ENCODE measurements around the gene MFSD11.
"Not testable (repeated sequence)": the region's sequence is repeated elsewhere in the genome, so short reads cannot be mapped to it uniquely, and the experiment has no call there.

Gene MFSD11

DNA sequence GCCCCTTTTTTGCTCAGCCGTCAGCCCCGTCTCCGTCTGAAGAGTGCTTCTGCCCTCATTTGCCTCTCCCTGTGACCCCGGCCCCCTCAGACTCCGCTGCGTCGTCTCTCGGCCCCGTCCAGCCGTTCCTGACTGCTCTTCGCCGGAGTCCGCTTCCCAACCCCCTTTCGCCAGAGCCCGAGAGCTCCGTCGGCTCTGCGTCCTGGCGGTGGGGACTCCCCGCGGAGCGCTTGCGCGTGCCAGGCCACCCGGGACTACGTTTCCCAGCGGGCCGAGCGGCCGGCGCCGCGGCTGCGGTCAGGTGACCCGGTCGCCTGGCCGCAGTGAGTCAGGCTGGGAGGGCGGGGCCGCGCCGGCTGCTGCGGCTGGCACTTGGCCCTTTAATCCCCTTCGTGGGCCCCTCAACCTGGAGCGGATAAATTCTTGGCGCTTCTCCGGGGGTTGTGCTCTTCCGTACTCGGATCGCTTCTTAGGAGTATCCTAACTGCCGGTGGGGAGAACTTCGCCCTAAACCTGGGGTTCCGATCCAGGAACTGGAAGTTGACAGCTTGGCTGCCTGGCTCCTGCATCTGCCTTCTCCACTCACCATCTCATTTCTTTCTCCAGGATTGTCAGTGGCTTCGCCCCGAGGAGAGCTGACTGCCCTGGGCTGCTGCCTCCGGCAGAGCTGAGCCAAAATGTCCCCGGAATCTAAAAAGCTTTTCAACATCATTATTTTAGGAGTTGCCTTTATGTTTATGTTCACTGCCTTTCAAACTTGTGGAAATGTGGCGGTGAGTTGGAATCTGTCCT is at the start of gene MFSD11:
TSS of gene MFSD11 (plus strand) at position 444 of the 792 bp plus-strand sequence. CDS start at position 678, 234 bp downstream.
- DNase-seq, result peak; percentile 93

- no peak for DNase-seq
These were observed 49.7 kb upstream of the MFSD11 start for GRCh38 chr17:76688165-76688622.

DNA sequence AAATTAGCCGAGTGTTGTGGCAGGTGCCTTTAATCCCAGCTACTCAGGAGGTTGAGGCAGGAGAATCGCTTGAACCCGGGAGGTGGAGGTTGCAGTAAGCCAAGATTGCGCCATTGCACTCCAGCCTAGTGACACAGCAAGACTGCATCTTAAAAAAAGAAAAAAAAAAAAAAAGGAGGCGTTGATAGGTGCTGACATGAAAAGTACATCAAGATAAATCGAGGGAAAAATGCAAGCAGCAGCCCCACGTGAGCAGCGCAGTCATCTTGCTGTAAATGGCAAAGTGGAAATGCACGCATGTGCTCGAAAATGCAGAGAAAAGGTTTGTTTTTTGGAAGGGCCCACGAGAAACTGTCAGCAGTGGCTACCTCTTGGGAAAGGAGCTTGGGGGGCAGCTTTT is 48.1 kb upstream of the MFSD11 start:
- no peak for DNase-seq

DNA sequence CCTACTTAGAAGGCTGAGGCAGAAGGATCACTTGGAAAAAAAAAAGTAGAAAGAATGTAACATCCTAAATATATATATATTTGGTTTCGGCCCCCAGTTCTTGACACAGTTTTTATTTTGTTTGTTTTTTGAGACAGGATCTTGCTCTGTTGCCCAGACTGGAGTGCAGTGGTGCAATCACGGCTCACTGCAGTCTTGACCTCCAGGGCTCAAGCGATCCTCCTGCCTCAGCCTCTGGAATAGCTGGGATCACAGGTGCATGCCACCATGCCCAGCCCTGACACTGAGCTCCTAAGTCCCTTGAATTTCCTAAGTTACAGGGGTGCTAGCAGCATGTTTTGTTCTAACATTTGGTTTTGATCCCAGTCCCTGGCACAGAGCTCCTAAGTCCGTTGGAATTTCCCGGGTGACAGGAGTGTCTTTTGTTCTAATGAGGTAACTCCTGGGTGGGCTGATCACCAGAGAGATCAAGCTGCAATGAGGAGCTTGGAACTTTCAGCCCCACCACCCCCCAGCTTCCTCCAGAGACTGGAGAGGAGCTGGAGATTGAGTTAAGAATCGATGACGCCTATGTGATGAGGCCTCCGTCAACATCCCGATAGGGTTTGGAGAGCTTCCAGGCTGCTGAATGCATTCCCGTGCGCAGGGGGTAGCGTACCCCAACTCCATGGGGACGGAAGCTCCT is 47.2 kb upstream of the MFSD11 start:
- DNase-seq, result no peak

DNA sequence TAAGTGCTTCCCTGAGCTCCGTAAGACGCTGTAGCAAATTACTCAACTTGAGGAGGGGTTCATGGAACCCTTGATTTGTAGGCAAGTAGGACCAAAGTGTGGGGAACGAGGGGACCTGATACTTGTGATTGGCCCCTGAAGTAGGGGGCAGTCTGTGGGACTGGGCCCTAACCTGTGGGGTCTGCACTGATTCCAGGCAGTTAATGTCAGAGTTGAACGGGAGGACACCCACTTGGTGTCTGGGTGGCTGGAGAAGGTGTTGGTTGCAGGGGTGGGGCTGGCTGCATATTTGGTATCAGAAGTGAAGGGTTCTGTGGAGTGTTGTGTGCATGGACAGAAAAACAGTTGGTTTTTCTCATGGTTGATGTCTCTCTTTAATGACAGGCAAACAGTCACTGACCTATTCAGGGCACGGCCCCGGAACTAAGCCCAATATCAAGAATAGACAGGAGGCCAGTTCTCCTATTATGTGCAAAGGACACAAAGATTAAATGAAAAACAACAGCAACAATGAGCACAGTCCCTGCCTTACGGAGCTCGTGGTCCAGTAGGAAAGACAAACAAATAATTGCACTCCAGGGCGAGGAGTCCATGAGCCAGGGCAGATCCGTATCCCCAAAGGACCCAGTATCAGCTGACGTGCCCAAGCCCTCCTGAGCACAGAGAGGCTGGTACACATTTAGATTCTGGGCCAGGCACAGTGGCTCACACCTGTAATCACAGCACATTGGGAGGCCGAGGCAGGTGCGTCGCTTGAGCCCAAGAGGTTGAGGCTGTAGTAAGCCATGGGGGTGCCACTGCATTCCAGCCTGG is 46.3 kb upstream of the MFSD11 start:
- DNase-seq, result no peak

GRCh38 chr17:76695059-76695831 is 42.7 kb upstream of the MFSD11 start:
- DNase-seq, result no peak

DNA sequence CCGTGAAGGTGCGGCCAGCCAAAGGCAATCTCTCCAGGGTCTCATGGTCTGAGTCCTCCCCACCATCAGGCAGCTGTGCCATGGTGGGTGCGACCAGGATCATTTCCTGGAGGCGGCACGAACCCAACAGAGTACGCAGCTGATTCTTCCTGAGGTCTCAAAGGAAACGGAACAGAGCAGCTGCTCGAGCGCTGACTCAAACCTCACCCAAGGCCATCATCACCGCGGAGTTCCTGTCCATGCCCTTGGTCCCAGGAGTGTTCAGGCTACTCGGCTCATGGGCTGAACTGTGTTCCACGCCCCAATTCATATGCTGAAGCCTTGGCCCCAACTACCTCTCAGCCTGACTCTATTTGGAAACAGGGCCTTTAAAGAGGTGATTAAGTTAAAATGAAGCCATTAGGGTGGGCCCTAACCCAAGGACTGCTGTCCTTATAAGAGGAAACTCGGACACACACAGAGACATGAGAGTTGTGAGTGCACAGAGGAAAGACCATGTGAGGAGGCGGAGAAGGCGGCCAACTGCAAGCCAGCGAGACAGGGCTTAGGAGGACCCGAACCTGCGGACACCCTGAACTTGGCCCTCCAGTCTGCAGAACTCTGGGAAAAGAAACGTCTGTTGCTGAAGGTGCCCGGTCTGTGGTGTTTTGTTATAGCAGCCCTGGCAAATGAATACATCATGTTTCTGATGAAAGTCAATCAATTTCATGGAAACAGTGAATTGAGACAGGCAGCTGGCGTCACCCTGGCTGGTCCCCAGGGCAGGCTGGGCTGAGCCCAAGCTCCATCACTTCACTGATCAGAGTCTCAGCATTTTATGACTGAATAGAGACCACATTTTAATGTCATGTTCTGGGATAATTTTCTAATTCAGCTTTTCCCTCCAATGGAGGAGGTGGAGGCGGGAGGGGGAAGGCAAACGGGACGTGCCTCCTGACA is 40.9 kb upstream of the MFSD11 start:
- no peak for DNase-seq

DNA sequence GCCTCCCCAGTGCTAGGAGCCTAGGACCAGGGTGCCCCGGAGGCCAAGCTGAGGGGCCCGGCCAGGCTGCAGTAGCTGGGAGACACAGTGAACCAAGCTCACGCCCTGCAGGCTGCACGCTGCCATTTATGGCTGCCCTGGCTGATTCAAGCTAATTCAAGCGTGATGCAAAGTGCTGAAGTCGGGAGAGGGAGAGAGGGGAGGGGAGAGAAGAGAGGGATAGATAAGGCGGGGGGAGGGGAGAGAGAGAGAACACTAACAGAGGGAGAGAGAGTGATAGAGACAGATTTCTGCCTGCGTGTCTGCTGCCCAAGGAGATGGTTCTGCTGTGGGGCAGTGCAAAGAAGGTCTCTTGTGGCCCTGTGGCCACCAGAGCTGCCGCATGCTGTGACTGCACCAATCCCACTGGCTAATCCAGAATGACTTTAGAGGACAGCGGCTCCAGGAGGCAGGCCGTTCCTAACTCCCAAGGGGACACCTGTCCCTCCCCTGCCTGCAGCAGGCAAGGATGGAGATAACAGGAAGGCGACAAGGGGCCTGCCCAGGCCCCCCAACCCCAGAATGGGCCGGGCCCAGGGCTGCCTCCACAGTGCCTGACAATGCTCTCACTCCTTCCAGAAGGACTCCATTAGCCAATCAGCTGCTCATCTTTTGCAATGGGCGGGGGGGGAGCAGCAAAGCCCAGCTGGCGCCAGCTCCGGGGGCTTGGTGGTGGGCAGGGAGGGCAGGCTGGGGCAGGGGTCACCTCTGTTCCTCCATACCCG is 40.0 kb upstream of the MFSD11 start:
- peak; percentile 36 for DNase-seq

DNA sequence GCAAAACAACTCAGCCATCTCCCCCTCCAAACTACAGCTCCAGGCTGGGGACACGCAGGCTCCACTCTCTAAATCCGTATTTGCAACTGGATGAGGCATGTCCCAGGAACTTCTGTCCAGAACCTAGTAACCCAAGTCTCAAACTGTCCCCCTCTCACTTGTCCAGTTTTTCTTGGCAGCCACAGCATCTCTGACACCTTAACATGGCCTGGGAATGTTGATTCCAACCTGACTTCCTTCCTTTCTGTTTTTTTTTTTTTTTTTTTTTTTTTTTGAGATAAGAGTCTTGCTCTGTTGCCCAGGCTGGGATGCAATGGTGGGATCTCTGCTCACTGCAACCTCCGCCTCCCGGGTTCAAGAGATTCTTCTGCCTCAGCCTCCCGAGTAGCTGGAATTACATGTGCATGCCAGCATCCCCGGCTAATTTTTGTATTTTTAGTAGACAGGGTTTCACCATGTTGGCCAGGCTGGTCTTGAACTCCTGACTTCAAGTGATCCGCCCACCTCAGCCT is 39.4 kb upstream of the MFSD11 start:
- not testable (repeated sequence) for DNase-seq

DNA sequence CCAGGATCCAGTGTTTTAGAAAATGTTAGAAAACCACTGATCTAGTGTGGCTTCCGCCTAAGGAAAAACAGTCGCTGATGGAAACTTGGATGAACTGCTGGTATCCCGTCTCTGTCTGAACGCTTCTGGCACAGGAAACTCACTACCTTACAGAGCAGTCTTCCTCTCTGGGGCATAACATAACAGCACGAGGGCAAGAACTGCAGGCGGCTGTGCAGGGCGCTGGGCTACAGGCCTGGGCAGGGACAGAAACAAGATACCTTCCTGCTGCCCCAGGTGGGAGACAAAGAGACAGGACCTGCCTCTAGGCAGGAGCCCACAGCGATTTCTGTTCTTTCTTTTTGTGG is 37.7 kb upstream of the MFSD11 start:
- no peak for DNase-seq

DNA sequence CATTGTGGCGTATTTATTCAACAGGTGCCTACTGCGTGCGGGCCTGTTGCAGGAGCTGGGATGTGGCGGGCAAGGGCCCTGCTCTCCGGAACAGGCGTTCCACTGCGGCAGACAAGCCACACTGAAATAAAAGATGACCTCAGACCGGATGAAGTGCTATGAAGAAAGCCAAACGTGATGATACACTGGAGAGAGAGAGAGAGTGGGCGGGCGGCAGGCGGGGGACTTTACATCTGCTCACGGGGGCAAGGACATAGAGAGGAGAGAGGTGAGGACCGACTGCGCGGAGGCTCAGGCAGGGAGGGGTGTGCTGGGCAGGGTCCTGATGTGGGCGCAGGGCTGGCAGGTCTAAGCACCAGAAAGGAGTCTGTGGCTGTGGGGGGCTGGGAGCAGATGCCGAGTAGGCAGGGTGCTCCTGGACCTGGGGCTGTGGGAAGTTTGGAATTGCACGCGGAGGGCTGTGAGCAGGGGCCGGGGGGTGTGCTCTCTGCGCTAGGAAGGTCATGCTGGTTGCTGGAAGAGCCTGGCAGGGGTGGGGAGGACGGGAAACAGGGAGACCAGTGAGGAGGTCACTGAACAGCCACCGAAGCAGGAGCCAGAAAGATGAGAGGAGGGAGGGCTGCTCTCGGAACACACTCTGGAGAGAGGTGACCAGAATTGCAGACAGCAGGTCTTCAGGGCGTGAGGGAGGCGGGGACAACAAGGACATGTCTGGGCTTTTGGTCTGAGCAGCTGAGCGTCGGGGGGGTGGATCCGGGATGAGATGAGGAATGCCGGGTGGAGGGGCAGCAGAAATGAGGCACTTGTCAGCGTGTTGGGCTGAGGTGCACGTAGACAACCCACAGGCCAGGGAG is 37.1 kb upstream of the MFSD11 start:
- DNase-seq, result no peak

DNA sequence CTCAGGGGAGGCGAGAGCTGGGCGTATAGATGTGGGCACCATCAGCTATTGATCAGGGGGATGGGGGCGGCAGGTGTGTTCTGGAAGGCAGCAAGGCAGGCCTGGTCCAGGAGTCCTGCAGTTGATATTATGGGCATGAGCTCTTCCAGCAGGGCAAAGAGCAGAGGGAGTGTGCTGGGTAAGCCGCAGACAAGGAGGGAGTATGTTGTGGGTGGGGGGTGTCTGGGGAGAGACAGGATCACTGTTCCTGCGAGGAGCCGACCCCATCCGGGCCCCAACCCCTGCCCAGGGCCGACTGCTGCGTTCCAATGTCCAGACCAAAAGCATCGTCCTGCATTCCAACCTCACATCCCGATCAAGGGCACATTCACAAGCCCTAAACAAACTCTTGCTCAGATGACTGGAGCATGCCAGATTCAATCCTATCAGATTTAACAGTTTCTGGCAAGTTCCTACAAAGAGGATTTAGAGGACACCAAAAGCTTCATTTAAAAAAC is 36.4 kb upstream of the MFSD11 start:
- no peak for DNase-seq

DNA sequence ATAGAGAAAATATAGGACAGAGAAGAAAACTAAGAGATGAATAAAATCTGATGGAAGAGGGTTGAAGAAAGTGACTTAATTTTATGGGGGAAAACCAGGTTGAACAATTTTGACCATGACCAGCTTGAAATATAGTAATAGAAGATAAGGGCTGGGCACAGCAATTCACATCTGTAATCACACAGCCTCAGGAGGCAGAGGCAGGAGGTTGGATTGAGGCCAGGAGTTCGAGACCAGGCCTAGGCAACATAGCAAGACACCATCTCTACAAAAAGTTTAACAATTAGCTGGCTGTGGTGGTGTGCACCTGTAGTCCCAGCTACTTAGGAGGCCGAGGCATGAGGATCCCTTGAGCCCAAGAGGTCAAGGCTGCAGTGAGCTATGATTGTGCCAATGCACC is 35.8 kb upstream of the MFSD11 start:
- no peak for DNase-seq

DNA sequence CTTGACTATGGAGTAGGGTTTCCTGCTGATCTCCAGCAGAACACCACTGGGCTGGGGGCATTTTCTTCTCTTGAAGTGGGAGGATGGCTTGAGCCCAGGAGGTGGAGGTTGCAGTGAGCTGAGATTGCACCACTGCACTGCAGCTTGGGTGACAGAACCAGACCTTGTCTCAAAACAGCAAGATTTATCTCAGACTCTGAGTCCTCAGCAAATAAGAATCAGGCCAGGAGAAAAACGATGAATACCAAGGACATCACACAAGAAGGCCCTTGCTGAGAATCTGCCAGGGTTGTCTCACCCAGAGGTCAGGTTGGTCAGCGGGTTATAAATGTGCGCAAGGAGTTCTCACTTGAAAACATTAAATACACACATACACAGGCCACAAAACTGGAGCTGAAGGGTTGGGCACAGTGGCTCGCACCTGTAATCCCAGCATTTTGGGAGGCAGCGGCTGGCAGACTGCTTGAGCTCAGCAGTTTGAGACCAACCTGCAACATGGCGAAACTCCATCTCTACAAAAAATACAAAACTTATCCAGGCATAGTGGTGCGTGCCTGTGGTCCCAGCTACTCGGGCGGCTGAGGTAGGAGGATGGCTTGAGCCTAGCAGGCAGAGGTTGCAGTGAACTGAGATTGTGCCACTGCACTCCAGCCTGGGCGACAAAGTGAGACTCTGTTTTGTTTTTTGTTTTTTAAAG is 34.8 kb upstream of the MFSD11 start:
- DNase-seq, result no peak

GRCh38 chr17:76704805-76705204 is 33.1 kb upstream of the MFSD11 start:
- DNase-seq, result no peak

- DNase-seq, result no peak
These were observed 31.1 kb upstream of the MFSD11 start for GRCh38 chr17:76706817-76707216.

- DNase-seq, result no peak
These were observed 29.7 kb upstream of the MFSD11 start for GRCh38 chr17:76707985-76708807.
